ENCODE results near the gene POLE. TPM values are rescaled to one million over a fixed set of nuclear protein-coding genes. Genes with fewer than 3 reads are reported as not detected.

Gene POLE
- total RNA-seq, 1 experiment from 2014 or later, result 96.1 TPM

DNA sequence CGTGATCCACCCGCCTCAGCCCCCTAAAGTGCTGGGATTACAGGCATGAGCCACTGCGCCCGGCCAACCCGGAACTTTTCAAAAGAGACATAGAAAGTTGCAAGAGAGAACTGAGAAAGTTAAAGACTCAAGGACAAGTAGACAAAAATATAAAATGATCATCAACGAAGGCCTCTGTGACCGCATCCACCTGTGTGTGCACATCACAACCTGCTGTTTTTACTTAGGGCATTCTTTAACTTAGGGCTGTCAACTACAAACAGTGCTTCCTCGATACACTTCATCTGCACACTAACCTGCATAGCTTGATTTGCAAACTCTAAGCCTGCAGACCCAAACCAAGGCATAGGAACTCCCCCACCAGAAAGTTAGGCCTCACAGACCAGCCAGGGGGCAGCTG, 53.7 kb downstream of the POLE start:
- H3F3A ChIP-seq (ENCODE audit: low read length, unreplicated experiment), result no peaks in the 10 kb centered on the region
- CTCF ChIA-PET, result no interaction called here
- H3K9me3 ChIP-seq (ENCODE audit: low read length), result no peaks in the 10 kb centered on the region
- H3K9me2 ChIP-seq (replicated peaks; ENCODE audit: low read length), result no peaks in the 10 kb centered on the region
- no peak overlapping the region for H3K4me3 ChIP-seq (ENCODE audit: low read length)
- ATAC-seq (no peak), DNase-seq (no peak)
- no peaks in the 10 kb centered on the region for H4K20me1 ChIP-seq (ENCODE audit: low read length)
- intact Hi-C loops (cut with micrococcal nuclease), result no loop called here
- TF ChIP-seq EZH2 (IDR thresholded peaks at IDR 0.05; ENCODE audit: low read length, unreplicated experiment), result no peak
- TF ChIP-seq, protein P1, sequence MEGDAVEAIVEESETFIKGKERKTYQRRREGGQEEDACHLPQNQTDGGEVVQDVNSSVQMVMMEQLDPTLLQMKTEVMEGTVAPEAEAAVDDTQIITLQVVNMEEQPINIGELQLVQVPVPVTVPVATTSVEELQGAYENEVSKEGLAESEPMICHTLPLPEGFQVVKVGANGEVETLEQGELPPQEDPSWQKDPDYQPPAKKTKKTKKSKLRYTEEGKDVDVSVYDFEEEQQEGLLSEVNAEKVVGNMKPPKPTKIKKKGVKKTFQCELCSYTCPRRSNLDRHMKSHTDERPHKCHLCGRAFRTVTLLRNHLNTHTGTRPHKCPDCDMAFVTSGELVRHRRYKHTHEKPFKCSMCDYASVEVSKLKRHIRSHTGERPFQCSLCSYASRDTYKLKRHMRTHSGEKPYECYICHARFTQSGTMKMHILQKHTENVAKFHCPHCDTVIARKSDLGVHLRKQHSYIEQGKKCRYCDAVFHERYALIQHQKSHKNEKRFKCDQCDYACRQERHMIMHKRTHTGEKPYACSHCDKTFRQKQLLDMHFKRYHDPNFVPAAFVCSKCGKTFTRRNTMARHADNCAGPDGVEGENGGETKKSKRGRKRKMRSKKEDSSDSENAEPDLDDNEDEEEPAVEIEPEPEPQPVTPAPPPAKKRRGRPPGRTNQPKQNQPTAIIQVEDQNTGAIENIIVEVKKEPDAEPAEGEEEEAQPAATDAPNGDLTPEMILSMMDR (conservative IDR thresholded peaks at IDR 0.05; ENCODE audit: low read depth, low read length), result no peak
- no peak for TF ChIP-seq EZH2phosphoT487 (IDR thresholded peaks at IDR 0.05; ENCODE audit: borderline replicate concordance, low read length)
- H3K36me3 ChIP-seq (ENCODE audit: low read depth, low read length), result peaks cover 60% of the 10 kb centered on the region
- H3K27ac ChIP-seq (ENCODE audit: low read length), result no peak overlapping the region
- no peaks in the 10 kb centered on the region for H3K4me1 ChIP-seq (ENCODE audit: insufficient read depth, low read length)
- H3K4me2 ChIP-seq (ENCODE audit: low read length), result no peak overlapping the region
- H3K9ac ChIP-seq (ENCODE audit: low read length), result no peak overlapping the region
- BruUV-seq (replicated peaks), result no TSS peak
- H3K27me3 ChIP-seq (ENCODE audit: low read length), result no peaks in the 10 kb centered on the region
- no peaks in the 10 kb centered on the region for H3K79me2 ChIP-seq (ENCODE audit: low read length)
- no peak overlapping the region for H2AFZ ChIP-seq (ENCODE audit: low read length)
- POLR2A ChIA-PET (ENCODE audit: unreplicated experiment), result no interaction called here

DNA sequence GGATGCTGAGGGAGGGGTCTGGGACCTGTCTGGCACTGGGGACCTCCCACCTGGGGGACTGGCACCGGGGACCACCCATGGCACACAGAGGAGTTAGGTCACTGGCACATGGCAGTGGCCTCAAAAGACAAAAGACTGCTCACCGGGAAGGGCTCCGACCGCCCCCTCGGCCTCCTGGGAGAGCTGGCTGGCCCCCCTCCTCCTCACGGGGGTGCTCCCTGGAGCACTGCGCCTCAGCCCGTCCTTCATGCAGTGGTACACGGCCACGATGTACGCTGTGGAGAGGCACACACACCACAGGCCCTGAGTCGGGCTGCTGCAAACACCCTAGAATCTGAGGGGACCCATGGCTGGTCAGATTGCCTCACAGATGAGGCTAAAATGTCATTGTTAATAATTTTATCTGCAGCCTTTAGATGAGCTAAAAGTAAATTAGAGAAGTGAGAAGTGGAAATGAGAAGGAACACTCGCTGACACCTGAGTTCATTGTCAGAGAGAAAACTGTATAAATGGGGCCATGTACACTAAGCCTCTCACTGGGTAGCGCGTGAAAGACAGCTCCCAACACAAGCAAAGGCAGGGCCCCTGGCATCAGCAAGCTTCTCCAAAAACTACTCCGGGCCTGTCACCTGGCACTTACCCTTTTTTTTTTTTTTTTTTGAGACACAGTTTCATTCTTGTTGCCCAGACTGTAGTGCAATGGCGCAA, 54.5 kb downstream of the POLE start:
- TF ChIP-seq EZH2 (IDR thresholded peaks at IDR 0.05; ENCODE audit: low read length, unreplicated experiment), result no peak
- no peak for TF ChIP-seq EZH2phosphoT487 (IDR thresholded peaks at IDR 0.05; ENCODE audit: borderline replicate concordance, low read length)
- TF ChIP-seq, protein P1 (conservative IDR thresholded peaks at IDR 0.05; ENCODE audit: low read depth, low read length), result no peak
- Histone ChIP-seq H2AFZ (ENCODE audit: low read length) (no peak overlapping the region), H3K79me2 (ENCODE audit: low read length) (no peaks in the 10 kb centered on the region), H3F3A (ENCODE audit: low read length, unreplicated experiment) (no peaks in the 10 kb centered on the region), H3K9me2 (replicated peaks; ENCODE audit: low read length) (no peaks in the 10 kb centered on the region), H3K27me3 (ENCODE audit: low read length) (no peaks in the 10 kb centered on the region), H3K9ac (ENCODE audit: low read length) (no peak overlapping the region), H3K4me2 (ENCODE audit: low read length) (no peak overlapping the region), H3K4me3 (ENCODE audit: low read length) (no peak overlapping the region), H3K36me3 (ENCODE audit: low read depth, low read length) (peaks cover 54% of the 10 kb centered on the region), H3K4me1 (ENCODE audit: insufficient read depth, low read length) (no peaks in the 10 kb centered on the region), H4K20me1 (ENCODE audit: low read length) (no peaks in the 10 kb centered on the region), H3K9me3 (ENCODE audit: low read length) (no peaks in the 10 kb centered on the region), H3K27ac (ENCODE audit: low read length) (no peak overlapping the region)
- no TSS peak for BruUV-seq (replicated peaks)
- ChIA-PET POLR2A (ENCODE audit: unreplicated experiment) (no interaction called here), CTCF (no interaction called here)
- no peak for ATAC-seq
- DNase-seq, result no peak
- intact Hi-C loops (cut with micrococcal nuclease), result no loop called here

DNA sequence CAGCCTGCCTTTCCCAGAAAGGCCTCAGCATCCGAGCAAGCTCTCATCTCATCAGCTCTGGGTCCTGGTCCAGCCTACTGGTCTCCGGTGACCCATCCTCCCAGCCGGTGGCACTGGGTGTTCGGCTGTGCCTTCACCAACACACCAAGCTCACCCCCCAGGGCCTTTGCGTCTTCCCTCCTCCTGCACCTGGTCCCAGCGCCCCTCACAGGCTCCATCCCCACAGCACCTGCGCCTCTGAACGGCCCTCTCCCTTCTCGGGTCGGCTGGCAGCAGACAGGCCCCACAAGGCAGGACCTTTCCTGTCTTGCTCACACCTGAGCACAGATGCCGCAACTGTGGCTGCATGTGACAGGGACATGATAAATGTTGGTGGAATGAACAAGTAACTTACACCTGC, 55.5 kb downstream of the POLE start:
- ATAC-seq (no peak), DNase-seq (no peak)
- no peaks in the 10 kb centered on the region for H4K20me1 ChIP-seq (ENCODE audit: low read length)
- BruUV-seq (replicated peaks), result no TSS peak
- H3K4me2 ChIP-seq (ENCODE audit: low read length), result no peak overlapping the region
- H3K36me3 ChIP-seq (ENCODE audit: low read depth, low read length), result peaks cover 44% of the 10 kb centered on the region
- no peak overlapping the region for H3K4me3 ChIP-seq (ENCODE audit: low read length)
- H3K79me2 ChIP-seq (ENCODE audit: low read length), result no peaks in the 10 kb centered on the region
- no peaks in the 10 kb centered on the region for H3K9me2 ChIP-seq (replicated peaks; ENCODE audit: low read length)
- H3F3A ChIP-seq (ENCODE audit: low read length, unreplicated experiment), result no peaks in the 10 kb centered on the region
- POLR2A ChIA-PET (ENCODE audit: unreplicated experiment), result no interaction called here
- TF ChIP-seq EZH2phosphoT487 (IDR thresholded peaks at IDR 0.05; ENCODE audit: borderline replicate concordance, low read length) (no peak), EZH2 (IDR thresholded peaks at IDR 0.05; ENCODE audit: low read length, unreplicated experiment) (no peak)
- TF ChIP-seq, protein P1 (conservative IDR thresholded peaks at IDR 0.05; ENCODE audit: low read depth, low read length), result no peak
- H2AFZ ChIP-seq (ENCODE audit: low read length), result no peak overlapping the region
- H3K27me3 ChIP-seq (ENCODE audit: low read length), result no peaks in the 10 kb centered on the region
- no peaks in the 10 kb centered on the region for H3K4me1 ChIP-seq (ENCODE audit: insufficient read depth, low read length)
- H3K9ac ChIP-seq (ENCODE audit: low read length), result no peak overlapping the region
- intact Hi-C loops (cut with micrococcal nuclease), result no loop called here
- H3K9me3 ChIP-seq (ENCODE audit: low read length), result no peaks in the 10 kb centered on the region
- no peak overlapping the region for H3K27ac ChIP-seq (ENCODE audit: low read length)
- CTCF ChIA-PET, result no interaction called here
